Measurements from ENCODE around the gene HSD11B2. TPM values are rescaled to one million over a fixed set of nuclear protein-coding genes. Genes with fewer than 3 reads are reported as not detected.

The HSD11B2 gene
- total RNA-seq, 2 experiments from 2014 or later: not detected

- Histone ChIP-seq H3K9me2 (ENCODE audit: insufficient read depth, low read length) (no peaks in the 10 kb centered on the region), H3K27ac (ENCODE audit: low read depth, low read length, poor library complexity, severe bottlenecking) (no peak overlapping the region), H3K4me2 (ENCODE audit: low read length) (no peak overlapping the region), H4K20me1 (ENCODE audit: insufficient read depth, low read length) (no peaks in the 10 kb centered on the region), H3K4me3 (ENCODE audit: low read depth, low read length, poor library complexity, severe bottlenecking) (no peak overlapping the region), H3K36me3 (ENCODE audit: insufficient read depth, low read length) (no peaks in the 10 kb centered on the region), H3K79me2 (ENCODE audit: insufficient read depth, low read depth, low read length) (no peaks in the 10 kb centered on the region), H3K9me3 (ENCODE audit: low read length) (no peaks in the 10 kb centered on the region), H2AFZ (ENCODE audit: low read length) (no peak overlapping the region), H3K4me1 (ENCODE audit: insufficient read depth, low read length, poor library complexity, severe bottlenecking) (no peaks in the 10 kb centered on the region)
- BruUV-seq (replicated peaks): no TSS peak
- POLR2A ChIA-PET: no interaction called here
- no peak for DNase-seq (ENCODE audit: low spot score)
- intact Hi-C loops (cut with micrococcal nuclease; ENCODE audit: unreplicated experiment): no loop called here
- CTCF ChIA-PET (ENCODE audit: unreplicated experiment): no interaction called here
- TF ChIP-seq EZH2phosphoT487 (IDR thresholded peaks at IDR 0.05; ENCODE audit: borderline replicate concordance, low read depth, low read length): no peak
- no peak for TF ChIP-seq CTCF (conservative IDR thresholded peaks at IDR 0.05; ENCODE audit: low read length)
These were observed 26.9 kb upstream of the HSD11B2 start for GRCh38 chr16:67403976-67404555.

- Histone ChIP-seq H3K4me1 (ENCODE audit: insufficient read depth, low read length, poor library complexity, severe bottlenecking) (no peaks in the 10 kb centered on the region), H3K79me2 (ENCODE audit: insufficient read depth, low read depth, low read length) (no peaks in the 10 kb centered on the region), H3K27ac (ENCODE audit: low read depth, low read length, poor library complexity, severe bottlenecking) (no peak overlapping the region), H3K36me3 (ENCODE audit: insufficient read depth, low read length) (no peaks in the 10 kb centered on the region), H3K9me3 (ENCODE audit: low read length) (no peaks in the 10 kb centered on the region), H3K9me2 (ENCODE audit: insufficient read depth, low read length) (no peaks in the 10 kb centered on the region), H2AFZ (ENCODE audit: low read length) (no peak overlapping the region), H3K4me2 (ENCODE audit: low read length) (no peak overlapping the region), H3K4me3 (ENCODE audit: low read depth, low read length, poor library complexity, severe bottlenecking) (no peak overlapping the region), H4K20me1 (ENCODE audit: insufficient read depth, low read length) (no peaks in the 10 kb centered on the region)
- BruUV-seq (replicated peaks): no TSS peak
- TF ChIP-seq CTCF (conservative IDR thresholded peaks at IDR 0.05; ENCODE audit: low read length) (no peak), EZH2phosphoT487 (IDR thresholded peaks at IDR 0.05; ENCODE audit: borderline replicate concordance, low read depth, low read length) (no peak)
- no peak for DNase-seq (ENCODE audit: low spot score)
- intact Hi-C loops (cut with micrococcal nuclease; ENCODE audit: unreplicated experiment): no loop called here
- CTCF ChIA-PET (ENCODE audit: unreplicated experiment): no interaction called here
- POLR2A ChIA-PET: interaction anchor here (0.6 kb wide), 1 partner anchor 292 kb away, joined by 6 read pairs; no protein-coding TSS in a partner anchor
These were observed 26.1 kb upstream of the HSD11B2 start for GRCh38 chr16:67404740-67405226.

- ChIA-PET POLR2A (interaction anchor here (0.6 kb wide), 1 partner anchor 292 kb away, joined by 6 read pairs; no protein-coding TSS in a partner anchor), CTCF (ENCODE audit: unreplicated experiment) (no interaction called here)
- H3K9me3 ChIP-seq (ENCODE audit: low read length): no peaks in the 10 kb centered on the region
- intact Hi-C loops (cut with micrococcal nuclease; ENCODE audit: unreplicated experiment): no loop called here
- no peak overlapping the region for H3K27ac ChIP-seq (ENCODE audit: low read depth, low read length, poor library complexity, severe bottlenecking)
- no peaks in the 10 kb centered on the region for H4K20me1 ChIP-seq (ENCODE audit: insufficient read depth, low read length)
- H3K4me3 ChIP-seq (ENCODE audit: low read depth, low read length, poor library complexity, severe bottlenecking): no peak overlapping the region
- no peaks in the 10 kb centered on the region for H3K9me2 ChIP-seq (ENCODE audit: insufficient read depth, low read length)
- BruUV-seq (replicated peaks): no TSS peak
- H3K4me1 ChIP-seq (ENCODE audit: insufficient read depth, low read length, poor library complexity, severe bottlenecking): no peaks in the 10 kb centered on the region
- H3K36me3 ChIP-seq (ENCODE audit: insufficient read depth, low read length): no peaks in the 10 kb centered on the region
- no peak for DNase-seq (ENCODE audit: low spot score)
- H3K79me2 ChIP-seq (ENCODE audit: insufficient read depth, low read depth, low read length): no peaks in the 10 kb centered on the region
- H3K4me2 ChIP-seq (ENCODE audit: low read length): no peak overlapping the region
- TF ChIP-seq CTCF (conservative IDR thresholded peaks at IDR 0.05; ENCODE audit: low read length) (no peak), EZH2phosphoT487 (IDR thresholded peaks at IDR 0.05; ENCODE audit: borderline replicate concordance, low read depth, low read length) (no peak)
- no peak overlapping the region for H2AFZ ChIP-seq (ENCODE audit: low read length)
These were observed 25.6 kb upstream of the HSD11B2 start for GRCh38 chr16:67405336-67405735.

Measured in OCI-LY7 (cell line).